ENCODE results near the gene AVEN. TPM values are rescaled to one million over a fixed set of nuclear protein-coding genes. Genes with fewer than 3 reads are reported as not detected.

AVEN gene
- total and polyA plus RNA-seq, 2 experiments from 2014 or later = 18.2 to 27.0 TPM

GRCh38 chr15:33994005-33994615, 44.9 kb downstream of the AVEN start:
- TF ChIP-seq EZH2phosphoT487 (IDR thresholded peaks at IDR 0.05; ENCODE audit: insufficient read depth, low read depth) (no peak), EZH2 (IDR thresholded peaks at IDR 0.05; ENCODE audit: insufficient read depth, poor library complexity, severe bottlenecking) (no peak)
- H3K27me3 ChIP-seq (replicated peaks; ENCODE audit: insufficient read depth) = no peaks in the 10 kb centered on the region
- DNase-seq = peak; percentile 53
- H3K4me2 ChIP-seq (ENCODE audit: unreplicated experiment) = no peak overlapping the region
- WGBS, 2 experiments (ENCODE audit: low coverage in 1 of 2, low lambda C conversion rate in 2 of 2, missing lambda C conversion rate in 2 of 2) = 87 to 90% methylated on average over 9 of the region's 9 CpGs
- H3F3A ChIP-seq (ENCODE audit: insufficient read depth) = no peaks in the 10 kb centered on the region
- H3K4me3 ChIP-seq = no peak overlapping the region
- no peaks in the 10 kb centered on the region for H3K9me3 ChIP-seq (ENCODE audit: low read depth)
- no peaks in the 10 kb centered on the region for H3K36me3 ChIP-seq (ENCODE audit: low read depth)
- no peak overlapping the region for H3K9ac ChIP-seq
- in situ Hi-C loops (cut with MboI) = no loop called here
- no peak overlapping the region for H3K27ac ChIP-seq
- peaks cover 5% of the 10 kb centered on the region; the same call in 1 of the 2 replicates for H3K4me1 ChIP-seq (ENCODE audit: insufficient read depth)
- H3K79me2 ChIP-seq (ENCODE audit: insufficient read depth) = peaks cover 9% of the 10 kb centered on the region; the same call in 1 of the 2 replicates
- H3K9me2 ChIP-seq (ENCODE audit: insufficient read depth) = no peaks in the 10 kb centered on the region
- no peak overlapping the region for H2AFZ ChIP-seq
- no peaks in the 10 kb centered on the region for H4K20me1 ChIP-seq (ENCODE audit: insufficient read depth)

GRCh38 chr15:33988384-33988783, 50.6 kb downstream of the AVEN start:
- Histone ChIP-seq H3K79me2 (ENCODE audit: insufficient read depth) (peaks cover 25% of the 10 kb centered on the region; the same call in 1 of the 2 replicates), H3K27ac (no peak overlapping the region), H3K9me3 (ENCODE audit: low read depth) (no peaks in the 10 kb centered on the region), H3K27me3 (replicated peaks; ENCODE audit: insufficient read depth) (no peaks in the 10 kb centered on the region), H3K4me1 (ENCODE audit: insufficient read depth) (peaks cover 17% of the 10 kb centered on the region), H2AFZ (no peak overlapping the region), H3K9me2 (ENCODE audit: insufficient read depth) (no peaks in the 10 kb centered on the region), H3K4me2 (ENCODE audit: unreplicated experiment) (no peak overlapping the region), H4K20me1 (ENCODE audit: insufficient read depth) (no peaks in the 10 kb centered on the region), H3K36me3 (ENCODE audit: low read depth) (no peaks in the 10 kb centered on the region), H3K4me3 (no peak overlapping the region), H3F3A (ENCODE audit: insufficient read depth) (peaks cover 4% of the 10 kb centered on the region; the same call in 1 of the 2 replicates), H3K9ac (no peak overlapping the region)
- 89 to 92% methylated on average over 4 of the region's 4 CpGs for WGBS, 2 experiments (ENCODE audit: low coverage in 1 of 2, low lambda C conversion rate in 2 of 2, missing lambda C conversion rate in 2 of 2)
- DNase-seq = peak; percentile 2
- TF ChIP-seq EZH2phosphoT487 (IDR thresholded peaks at IDR 0.05; ENCODE audit: insufficient read depth, low read depth) (no peak), EZH2 (IDR thresholded peaks at IDR 0.05; ENCODE audit: insufficient read depth, poor library complexity, severe bottlenecking) (no peak)
- in situ Hi-C loops (cut with MboI) = no loop called here

DNA sequence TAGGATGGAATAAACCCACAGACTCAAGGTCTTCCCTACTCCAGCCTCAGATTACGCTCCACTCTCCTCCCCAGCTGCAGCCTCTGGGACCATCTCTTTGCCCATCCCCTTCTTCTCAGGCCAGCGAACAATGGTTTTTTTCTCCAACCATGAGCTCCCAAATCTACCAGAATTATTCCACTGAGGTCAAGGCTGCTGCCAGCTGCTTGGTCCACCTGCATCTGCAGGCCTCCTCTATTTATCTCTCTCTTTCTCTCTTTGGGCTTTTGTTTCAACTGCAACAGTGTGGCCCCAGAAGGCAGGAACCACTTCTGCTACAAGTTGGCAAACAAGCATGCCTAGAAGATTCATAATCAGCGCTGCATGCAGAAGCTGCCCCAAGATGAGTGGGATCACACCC, 51.6 kb downstream of the AVEN start:
- Histone ChIP-seq H3K4me3 (no peak overlapping the region), H2AFZ (no peak overlapping the region), H3K79me2 (ENCODE audit: insufficient read depth) (peaks cover 25% of the 10 kb centered on the region; the same call in 1 of the 2 replicates), H4K20me1 (ENCODE audit: insufficient read depth) (no peaks in the 10 kb centered on the region), H3K27me3 (replicated peaks; ENCODE audit: insufficient read depth) (no peaks in the 10 kb centered on the region), H3K36me3 (ENCODE audit: low read depth) (no peaks in the 10 kb centered on the region), H3K9ac (no peak overlapping the region), H3F3A (ENCODE audit: insufficient read depth) (peaks cover 4% of the 10 kb centered on the region; the same call in 1 of the 2 replicates), H3K4me2 (ENCODE audit: unreplicated experiment) (no peak overlapping the region), H3K27ac (no peak overlapping the region), H3K4me1 (ENCODE audit: insufficient read depth) (peaks cover 14% of the 10 kb centered on the region), H3K9me3 (ENCODE audit: low read depth) (no peaks in the 10 kb centered on the region), H3K9me2 (ENCODE audit: insufficient read depth) (no peaks in the 10 kb centered on the region)
- in situ Hi-C loops (cut with MboI) = no loop called here
- WGBS, 2 experiments (ENCODE audit: low coverage in 1 of 2, low lambda C conversion rate in 2 of 2, missing lambda C conversion rate in 2 of 2) = 98% methylated on average over 3 of the region's 3 CpGs
- no peak for TF ChIP-seq EZH2 (IDR thresholded peaks at IDR 0.05; ENCODE audit: insufficient read depth, poor library complexity, severe bottlenecking)
- no peak for TF ChIP-seq EZH2phosphoT487 (IDR thresholded peaks at IDR 0.05; ENCODE audit: insufficient read depth, low read depth)
- DNase-seq = no peak

DNA sequence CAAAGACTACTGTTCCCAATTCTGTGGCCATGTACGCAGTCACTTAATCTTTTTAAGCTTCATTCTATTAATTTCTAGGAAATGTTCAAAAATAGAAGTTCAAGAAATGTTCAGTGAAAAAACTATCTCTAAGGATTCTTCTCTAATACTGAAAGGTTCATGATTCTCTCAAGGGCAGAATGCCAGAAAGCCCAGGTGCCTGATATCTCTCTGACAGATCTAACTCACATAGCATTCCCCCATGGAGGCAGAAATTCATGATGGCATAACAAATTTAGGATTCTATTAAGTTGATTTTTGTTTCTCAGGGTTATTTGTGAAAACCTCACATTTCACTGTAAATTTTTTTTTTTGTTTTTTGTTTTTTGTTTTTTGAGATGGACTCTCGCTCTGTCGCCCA, 53.3 kb downstream of the AVEN start:
- Histone ChIP-seq H3K9me3 (ENCODE audit: low read depth) (no peaks in the 10 kb centered on the region), H4K20me1 (ENCODE audit: insufficient read depth) (no peaks in the 10 kb centered on the region), H3K27ac (0 out of 2 replicates have a peak overlapping the region, but pooled peaks have one; percentile 30), H2AFZ (no peak overlapping the region), H3F3A (ENCODE audit: insufficient read depth) (peaks cover 4% of the 10 kb centered on the region; the same call in 1 of the 2 replicates), H3K9me2 (ENCODE audit: insufficient read depth) (no peaks in the 10 kb centered on the region), H3K79me2 (ENCODE audit: insufficient read depth) (peaks cover 25% of the 10 kb centered on the region), H3K27me3 (replicated peaks; ENCODE audit: insufficient read depth) (no peaks in the 10 kb centered on the region), H3K36me3 (ENCODE audit: low read depth) (no peaks in the 10 kb centered on the region), H3K4me1 (ENCODE audit: insufficient read depth) (peaks cover 11% of the 10 kb centered on the region; the same call in 1 of the 2 replicates), H3K4me3 (no peak overlapping the region), H3K9ac (no peak overlapping the region), H3K4me2 (ENCODE audit: unreplicated experiment) (peak overlapping the region; percentile 8)
- 60 to 67% methylated on average over 3 of the region's 3 CpGs for WGBS, 2 experiments (ENCODE audit: low coverage in 1 of 2, low lambda C conversion rate in 2 of 2, missing lambda C conversion rate in 2 of 2)
- no peak for TF ChIP-seq EZH2 (IDR thresholded peaks at IDR 0.05; ENCODE audit: insufficient read depth, poor library complexity, severe bottlenecking)
- no peak for TF ChIP-seq EZH2phosphoT487 (IDR thresholded peaks at IDR 0.05; ENCODE audit: insufficient read depth, low read depth)
- DNase-seq = no peak
- in situ Hi-C loops (cut with MboI) = no loop called here

Measured in GM23248 (cell line).